NCI-H2171 (cell line): ENCODE results near the gene TBC1D9B.
"Not testable (repeated sequence)": the region's sequence is repeated elsewhere in the genome, so short reads cannot be mapped to it uniquely, and the experiment has no call there.

Experiments
- DNase-seq: peaks from one replicate; lab custom pipeline; 2025; lab: John Stamatoyannopoulos, UW

TBC1D9B gene

DNA sequence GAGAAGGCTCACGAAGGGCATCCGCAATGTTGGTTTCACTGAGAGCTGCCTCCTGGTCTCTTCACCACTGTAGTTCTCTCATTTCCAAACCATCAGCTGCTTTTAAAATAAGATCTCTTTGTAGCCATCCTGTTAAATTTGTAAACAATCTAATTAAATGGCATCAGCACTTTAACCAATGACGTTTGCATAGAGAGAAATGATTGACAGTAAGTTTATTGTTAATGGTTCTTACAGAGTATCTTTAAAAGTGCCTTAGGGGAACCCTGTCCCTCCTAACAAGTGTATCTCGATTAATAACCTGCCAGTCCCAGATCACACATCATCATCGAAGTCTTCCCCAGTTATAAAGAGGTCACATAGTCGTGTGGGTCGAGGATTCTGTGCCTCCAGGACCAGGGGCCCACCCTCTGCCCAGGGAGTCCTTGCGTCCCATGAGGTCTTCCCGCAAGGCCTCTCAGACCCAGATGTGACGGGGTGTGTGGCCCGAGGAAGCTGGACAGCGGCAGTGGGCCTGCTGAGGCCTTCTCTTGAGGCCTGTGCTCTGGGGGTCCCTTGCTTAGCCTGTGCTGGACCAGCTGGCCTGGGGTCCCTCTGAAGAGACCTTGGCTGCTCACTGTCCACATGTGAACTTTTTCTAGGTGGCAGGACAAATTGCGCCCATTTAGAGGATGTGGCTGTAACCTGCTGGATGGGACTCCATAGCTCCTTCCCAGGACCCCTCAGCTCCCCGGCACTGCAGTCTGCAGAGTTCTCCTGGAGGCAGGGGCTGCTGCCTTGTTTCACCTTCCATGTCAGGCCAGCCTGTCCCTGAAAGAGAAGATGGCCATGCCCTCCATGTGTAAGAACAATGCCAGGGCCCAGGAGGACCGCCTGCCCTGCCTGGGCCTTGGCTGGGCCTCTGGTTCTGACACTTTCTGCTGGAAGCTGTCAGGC, 70.4 kb downstream of the TBC1D9B start:
- no peak for DNase-seq

DNA sequence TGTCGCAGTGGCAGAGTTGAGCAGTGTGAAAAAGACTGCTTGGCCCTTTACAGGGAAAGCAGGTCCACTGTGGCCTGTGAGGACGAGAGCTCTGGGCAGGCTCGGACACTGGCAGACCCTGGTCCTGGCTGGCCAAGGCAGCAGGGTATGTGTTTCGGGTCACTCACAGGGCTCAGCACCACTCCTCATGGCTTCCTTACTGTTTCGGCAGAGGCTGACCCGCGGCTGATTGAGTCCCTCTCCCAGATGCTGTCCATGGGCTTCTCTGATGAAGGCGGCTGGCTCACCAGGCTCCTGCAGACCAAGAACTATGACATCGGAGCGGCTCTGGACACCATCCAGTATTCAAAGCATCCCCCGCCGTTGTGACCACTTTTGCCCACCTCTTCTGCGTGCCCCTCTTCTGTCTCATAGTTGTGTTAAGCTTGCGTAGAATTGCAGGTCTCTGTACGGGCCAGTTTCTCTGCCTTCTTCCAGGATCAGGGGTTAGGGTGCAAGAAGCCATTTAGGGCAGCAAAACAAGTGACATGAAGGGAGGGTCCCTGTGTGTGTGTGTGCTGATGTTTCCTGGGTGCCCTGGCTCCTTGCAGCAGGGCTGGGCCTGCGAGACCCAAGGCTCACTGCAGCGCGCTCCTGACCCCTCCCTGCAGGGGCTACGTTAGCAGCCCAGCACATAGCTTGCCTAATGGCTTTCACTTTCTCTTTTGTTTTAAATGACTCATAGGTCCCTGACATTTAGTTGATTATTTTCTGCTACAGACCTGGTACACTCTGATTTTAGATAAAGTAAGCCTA, 71.3 kb downstream of the TBC1D9B start:
- no peak for DNase-seq

DNA sequence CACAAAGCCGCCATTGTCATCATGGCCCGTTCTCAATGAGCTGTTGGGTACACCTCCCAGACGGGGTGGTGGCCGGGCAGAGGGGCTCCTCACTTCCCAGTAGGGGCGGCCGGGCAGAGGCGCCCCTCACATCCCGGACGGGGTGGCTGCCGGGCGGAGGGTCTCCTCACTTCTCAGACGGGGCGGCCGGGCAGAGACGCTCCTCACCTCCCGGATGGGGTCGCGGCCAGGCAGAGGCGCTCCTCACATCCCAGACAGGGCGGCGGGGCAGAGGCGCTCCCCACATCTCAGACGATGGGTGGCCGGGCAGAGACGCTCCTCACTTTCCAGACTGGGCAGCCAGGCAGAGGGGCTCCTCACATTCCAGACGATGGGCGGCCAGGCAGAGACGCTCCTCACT, 72.8 kb downstream of the TBC1D9B start:
- not testable (repeated sequence) for DNase-seq

DNA sequence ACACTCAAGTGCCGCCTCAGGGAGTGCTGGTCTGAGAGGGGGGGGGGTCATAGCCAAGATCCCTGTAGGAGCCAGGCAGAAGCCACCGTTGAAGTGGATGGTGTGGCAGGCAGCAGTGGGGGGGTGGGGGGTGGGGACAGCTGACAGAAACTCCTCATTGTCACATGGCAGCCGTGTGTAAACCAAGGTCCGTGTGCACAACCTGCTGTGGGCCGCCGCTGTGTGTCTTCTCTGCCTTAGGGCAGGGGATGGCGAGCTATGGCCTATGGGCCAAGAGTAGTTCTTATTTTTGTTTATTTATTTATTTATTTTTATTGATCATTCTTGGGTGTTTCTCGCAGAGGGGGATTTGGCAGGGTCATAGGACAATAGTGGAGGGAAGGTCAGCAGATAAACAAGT, 73.6 kb downstream of the TBC1D9B start:
- DNase-seq = no peak

DNA sequence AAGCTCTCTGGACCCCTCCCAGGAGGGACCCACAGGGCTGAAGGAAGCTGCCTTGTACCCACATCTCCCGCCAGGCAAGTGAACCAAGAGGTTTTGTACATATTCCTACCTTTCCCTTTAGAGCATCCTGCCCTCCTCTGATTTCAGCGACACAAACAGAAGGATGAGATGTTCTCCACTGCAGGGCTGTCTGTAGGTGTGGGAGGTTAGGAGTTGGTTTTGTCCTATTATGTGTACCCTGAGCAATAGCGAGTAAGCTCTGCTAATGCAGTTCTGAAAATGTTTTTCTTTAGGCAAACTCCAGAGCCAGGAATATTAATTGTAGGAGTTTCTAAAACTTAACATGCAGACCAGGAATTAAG, 74.0 kb downstream of the TBC1D9B start:
- no peak for DNase-seq

DNA sequence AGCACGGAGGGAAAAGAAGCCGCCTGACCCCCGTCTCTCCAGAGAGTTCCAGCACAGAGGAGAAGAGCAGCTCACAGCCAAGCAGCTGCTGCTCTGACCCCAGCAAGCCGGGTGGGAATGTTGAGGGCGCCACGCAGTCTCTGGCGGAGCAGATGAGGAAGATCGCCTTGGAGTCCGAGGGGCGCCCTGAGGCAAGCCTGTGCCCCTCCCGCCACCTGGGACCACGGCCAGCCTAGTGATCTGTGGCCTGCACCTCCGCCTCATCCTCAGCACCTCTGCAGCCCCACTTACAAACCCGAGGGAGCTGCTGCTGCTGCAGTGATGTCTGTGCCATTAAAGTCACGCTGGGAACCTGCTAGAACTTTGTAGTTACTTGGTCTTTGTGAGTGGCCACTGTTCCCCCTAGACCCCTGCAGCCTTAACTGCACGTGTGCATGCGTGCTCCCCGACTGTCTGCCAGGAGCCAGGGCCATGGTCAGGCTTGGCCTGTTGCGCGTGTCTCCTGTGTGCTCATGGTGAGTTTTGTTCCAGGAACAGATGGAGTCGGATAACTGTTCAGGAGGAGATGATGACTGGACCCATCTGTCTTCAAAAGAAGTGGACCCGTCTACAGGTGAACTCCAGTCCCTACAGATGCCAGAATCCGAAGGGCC, 74.5 kb downstream of the TBC1D9B start:
- no peak for DNase-seq

DNA sequence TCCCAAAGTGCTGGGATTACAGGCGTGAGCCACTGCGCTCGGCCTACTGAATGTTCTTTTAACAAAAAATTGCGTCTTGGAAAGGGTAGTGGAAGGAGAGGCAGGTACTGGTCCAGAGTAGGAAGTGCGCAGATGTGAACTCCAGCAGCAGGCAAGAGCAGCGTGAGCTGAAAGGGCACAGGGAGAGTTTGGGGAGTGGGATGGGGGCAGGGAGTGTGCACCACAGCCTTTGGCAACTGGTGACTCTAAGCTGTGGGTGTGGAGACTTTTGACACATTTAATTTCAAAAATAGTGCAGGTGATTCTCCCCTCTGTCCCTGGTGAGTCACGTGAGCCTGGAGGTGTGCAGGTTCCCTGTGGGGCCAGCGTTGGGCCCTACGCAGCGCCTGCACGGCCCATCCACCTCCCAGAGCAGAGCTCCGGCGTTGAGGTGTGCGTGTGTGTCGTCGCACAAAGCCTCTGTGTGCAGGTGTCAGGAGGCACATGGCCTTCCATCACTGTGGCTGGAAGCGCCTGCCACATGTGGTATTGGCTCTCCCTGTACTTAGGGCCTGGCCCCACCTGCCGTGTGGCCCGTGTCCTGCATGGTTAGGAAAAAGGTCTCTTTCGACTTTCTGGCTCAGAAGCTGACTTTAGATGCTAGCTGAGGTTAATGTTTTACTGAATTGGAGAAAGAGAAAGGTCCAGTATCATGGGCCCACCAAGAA, 75.5 kb downstream of the TBC1D9B start:
- no peak for DNase-seq

DNA sequence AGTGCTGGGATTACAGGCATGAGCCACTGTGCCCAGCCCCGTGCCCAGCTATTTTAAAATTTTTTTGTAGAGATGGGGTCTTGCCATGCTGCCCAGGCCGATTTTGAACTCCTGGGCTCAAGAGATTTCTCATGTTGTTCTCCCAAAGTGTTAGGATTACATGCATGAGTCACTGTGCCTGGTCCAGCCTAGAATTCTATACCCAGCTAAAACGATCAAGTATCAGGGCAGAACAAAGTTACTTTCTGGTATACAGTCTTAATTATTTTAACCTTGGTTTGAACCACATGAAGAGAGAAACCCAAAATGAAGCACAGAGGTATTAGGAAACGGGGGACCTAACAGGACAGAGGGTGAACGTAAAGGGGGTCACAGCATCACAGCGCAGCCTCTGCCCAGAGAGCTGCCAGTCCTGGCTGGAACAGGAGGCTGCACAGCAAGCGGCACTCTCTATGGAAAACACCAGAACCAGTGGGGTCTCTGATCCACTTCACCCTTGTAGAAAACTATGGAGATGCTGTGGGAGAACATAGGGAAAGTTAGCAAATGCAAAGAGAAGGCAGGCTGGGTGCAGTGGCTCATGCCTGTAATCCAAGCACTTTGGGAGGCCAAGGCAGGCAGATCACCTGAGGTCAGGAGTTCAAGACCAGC, 76.8 kb downstream of the TBC1D9B start:
- DNase-seq = no peak

DNA sequence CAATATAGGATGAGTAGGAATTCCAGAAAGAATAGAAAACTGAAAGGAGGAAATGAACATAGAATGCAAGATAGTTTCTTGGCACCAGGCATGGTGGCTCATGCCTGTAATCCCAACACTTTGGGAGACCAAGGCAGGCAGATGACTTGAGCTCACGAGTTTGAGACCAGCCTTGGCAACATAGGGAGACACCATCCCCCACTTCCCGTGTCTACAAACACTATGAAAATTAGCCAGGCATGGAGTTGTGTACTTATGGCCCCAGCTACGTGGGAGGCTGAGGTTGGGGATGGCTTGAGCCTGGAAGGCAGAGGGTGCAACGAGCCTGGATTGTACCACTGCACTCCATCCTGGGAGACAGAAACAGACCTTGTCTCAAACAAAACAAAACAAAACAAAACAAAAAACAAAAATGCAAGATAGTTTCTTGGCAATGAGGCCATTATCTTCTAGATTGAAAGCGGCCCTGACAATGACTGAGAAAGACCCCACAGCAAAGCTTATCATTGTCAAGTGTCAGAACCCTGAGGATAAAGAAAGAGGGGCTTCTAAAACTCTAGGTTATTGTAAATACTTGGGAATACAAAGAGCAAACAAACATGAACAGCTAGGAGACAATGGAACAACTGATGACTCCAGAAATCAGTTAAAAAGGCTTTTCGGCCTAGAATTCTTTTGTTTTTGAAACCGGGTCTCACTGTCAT, 77.8 kb downstream of the TBC1D9B start:
- no peak for DNase-seq

DNA sequence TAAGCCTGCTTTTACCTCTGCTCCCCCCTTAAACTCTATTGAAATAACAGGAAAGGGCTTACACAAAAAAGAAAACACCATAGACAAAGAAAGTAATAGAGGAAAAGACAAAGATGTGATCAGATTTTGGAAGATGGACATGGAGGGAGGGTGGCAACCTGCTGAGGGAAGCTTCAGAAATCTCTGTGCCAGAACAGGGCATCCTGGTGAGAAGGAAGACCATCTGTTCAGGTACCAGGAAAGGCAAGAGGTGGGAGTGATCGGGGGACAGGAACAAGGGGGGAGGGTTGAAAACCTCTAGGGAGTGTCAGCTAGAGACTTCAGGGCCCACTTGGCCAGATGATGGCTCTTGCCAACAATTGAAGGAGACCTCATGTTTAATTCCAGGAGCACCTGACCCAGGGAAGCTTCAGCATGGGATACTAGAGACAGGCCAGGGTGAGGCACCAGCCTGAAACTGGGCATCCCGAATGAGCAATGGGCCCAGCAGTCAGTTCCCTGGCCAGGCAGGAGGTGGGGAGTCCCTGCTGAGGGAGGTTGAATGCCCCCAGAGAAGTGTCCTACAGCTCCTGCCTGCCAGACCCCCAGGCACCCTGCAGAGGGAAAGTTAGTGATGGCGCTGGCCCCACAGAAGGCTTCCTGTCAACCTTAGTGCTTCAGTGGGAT, 78.8 kb downstream of the TBC1D9B start:
- DNase-seq = no peak

DNA sequence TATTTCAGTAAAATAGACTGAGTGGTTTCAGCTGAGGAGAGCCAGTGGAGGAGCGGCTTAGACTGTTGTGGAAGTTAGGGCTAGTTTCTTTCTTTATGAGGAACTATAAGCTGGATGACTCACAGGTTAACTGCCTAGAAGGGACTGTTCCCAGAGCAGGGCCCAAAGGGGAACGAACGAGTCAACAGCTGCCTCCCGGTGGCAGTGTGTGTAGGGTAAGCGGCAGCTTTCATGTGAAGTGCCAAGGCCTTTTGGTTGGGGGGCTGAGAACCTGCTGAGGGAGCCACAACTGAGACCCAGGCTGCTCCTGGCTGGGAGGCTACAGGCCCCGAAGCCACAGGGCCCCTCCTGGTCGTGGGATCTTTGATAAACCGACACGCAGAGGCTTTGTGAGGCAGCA, 80.0 kb downstream of the TBC1D9B start:
- no peak for DNase-seq

DNA sequence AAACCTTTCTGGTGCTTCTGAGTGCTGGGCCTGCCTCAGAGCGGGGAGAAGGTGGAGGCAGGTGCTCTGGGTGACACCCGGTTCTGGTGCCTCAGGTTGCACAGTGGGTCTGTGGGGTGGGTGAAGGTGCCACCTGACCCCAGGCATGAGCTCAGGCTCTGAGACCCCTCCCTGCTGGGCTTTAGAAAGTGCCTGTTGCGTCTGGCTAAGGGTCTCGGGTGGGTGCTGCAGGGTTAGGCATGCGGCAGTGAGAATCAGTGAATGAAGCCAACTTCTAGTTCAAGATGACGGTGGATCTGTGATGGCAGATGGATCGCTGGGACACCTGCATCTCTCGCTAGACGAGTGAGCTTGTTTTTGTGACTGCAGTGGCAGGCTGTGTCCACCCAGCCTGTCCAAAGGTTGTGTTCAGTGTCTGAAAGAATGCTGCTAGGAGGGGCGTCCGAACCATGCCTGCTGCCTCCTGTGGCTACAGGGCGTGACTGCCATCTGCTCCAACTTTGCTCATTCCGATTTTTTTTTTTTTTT, 82.0 kb downstream of the TBC1D9B start:
- no peak for DNase-seq

DNA sequence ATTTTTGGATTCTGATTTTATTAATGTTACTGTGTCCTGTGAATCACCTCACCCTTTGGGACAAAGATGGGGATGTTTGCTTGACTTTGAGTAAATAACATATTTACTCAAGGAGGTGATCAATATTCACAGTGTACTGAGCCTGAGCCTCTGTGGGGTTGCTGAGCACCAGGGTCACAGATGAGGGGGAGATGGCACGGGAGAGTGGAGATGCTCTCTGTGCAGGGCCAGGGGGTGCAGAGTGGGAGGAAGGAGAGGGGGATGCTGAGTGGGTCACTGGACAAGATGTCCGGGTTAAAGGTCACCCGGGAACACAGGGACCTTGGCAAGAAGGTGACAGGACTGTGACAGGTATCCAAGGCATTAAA, 83.0 kb downstream of the TBC1D9B start:
- DNase-seq = no peak

DNA sequence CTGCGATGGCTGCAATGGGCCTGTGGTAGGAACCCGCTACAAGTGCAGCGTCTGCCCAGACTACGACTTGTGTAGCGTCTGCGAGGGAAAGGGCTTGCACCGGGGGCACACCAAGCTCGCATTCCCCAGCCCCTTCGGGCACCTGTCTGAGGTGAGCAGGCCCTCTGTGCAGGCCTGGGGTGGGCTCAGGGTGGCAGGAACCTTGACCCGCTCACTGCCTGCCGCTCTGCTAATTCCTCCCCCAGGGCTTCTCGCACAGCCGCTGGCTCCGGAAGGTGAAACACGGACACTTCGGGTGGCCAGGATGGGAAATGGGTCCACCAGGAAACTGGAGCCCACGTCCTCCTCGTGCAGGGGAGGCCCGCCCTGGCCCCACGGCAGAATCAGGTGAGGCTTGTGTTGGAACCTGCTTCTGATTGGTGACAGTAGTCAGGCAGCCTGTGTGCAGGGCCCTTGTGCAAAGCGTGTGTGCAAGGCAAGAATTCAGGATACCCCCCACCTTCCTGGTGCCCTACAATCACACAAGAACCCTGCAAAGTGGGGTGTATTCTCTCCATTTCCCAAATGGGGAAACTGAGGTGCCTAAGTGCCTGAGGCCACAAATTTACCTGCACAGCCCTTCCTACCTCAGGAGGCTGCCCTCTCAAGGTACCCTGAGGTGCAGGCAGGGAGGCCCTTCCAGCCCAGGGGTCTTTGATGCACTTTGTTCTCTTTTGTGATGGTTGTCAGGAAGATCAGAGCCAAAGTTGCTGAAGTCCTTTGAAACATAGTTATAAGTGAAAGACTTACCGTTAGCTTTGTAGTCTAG, 83.6 kb downstream of the TBC1D9B start:
- DNase-seq = no peak

DNA sequence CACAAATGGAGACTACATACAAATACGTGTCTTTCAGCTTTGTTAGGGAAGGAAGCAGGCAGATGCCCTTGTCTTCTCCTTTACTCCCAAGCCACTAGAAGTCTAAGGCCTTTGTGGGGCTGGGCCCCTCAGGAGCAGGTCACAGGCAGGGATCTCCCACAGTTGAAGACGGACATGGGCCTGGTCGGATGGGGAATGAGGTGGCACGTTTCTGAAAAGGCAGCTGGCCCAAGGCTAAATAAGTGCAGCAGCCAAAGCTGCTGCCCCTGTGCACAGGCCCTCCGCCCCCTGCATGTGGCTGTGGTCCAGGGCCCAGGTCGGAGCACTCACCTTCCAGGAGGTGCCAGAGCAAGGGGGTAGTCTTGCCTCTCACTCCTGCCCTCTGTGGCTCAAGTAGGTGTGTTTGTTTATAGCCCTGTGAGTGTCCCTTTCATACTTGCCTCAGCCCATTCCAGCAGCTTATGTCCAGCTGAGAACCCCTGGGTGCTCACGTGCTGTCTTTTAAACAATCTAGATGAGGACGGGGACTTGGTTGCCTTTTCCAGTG, 85.2 kb downstream of the TBC1D9B start:
- DNase-seq = no peak

DNA sequence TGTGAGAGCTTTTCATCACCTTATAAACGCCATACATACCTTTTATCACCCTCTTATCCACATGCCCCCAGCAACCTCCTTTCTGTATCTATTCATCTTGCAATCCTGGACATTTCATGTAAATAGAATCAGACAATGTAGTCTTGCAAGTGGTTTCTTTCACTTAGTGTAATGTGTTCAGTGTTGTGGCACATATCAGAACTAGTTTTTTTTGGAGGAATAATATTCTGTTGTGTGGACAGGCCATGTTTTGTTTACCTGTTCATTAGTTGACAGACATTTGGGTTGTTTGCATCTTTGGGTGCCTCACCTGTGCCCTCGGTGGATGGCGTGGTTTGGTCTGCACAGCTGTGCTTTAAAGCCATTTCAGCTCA, 85.7 kb downstream of the TBC1D9B start:
- DNase-seq = no peak

DNA sequence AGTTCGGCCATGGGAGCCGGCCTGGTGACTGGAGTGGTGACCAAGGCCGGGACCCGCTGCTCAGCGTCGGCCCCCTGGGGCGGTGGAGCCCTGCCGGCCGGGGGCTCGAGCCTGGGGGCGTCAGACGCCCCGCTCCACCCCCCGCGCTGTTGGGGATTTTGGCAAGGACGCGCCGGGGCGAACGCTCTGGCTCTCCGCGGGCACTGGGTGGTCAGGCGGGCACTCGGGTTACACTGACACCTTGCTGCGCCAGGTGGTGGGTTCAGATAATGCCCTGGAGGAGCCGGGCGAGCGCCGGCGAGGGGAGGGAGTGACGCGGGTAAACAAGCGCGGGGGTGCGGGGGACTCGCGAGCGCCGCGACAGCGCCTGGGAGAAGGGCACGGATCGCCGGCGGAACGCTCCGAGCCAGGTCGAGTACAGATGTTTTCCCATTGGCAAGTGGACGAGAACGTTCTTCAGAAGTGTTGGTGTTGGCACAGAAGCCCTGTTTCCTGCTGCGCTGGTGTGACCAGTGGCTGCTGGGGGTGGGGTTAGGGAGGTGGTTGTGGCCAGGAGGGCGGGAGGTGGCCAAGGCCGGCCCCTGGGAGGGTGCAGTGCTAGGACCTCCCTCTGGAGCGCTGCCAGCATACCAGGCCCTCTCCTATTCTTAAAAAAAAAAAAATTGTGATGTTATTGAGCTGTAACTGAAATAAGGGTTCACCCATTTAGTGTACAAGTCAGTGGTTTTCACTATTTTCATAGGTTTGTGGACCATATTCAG, 86.2 kb downstream of the TBC1D9B start:
- DNase-seq = no peak
